ENCODE results near the gene SLC25A15. TPM values are rescaled to one million over a fixed set of nuclear protein-coding genes. Genes with fewer than 3 reads are reported as not detected.

SLC25A15 gene
- total RNA-seq = 10 to 100 TPM; 35.7 to 42.1 TPM
- polyA plus RNA-seq (ENCODE audit: insufficient read depth, low read depth, low replicate concordance) = 22.1 TPM
- long read RNA-seq, donor 1, partial matches to known transcripts = 0 of 3 reads
- long read RNA-seq, donor 1, other reads (novel, unspliced or antisense) = 0 of 3 reads
- long read RNA-seq, donor 2, partial matches to known transcripts = 0 of 1 reads
- long read RNA-seq, donor 2, other reads (novel, unspliced or antisense) = 0 of 1 reads

GRCh38 chr13:40789275-40790153, at the start of gene SLC25A15:
Gene SLC25A15 (plus strand): TSS chr13:40789611. CDS start chr13:40793227, 3,616 bp downstream.
- TF ChIP-seq POLR2A (IDR thresholded peaks at IDR 0.05) (no peak), CTCF (IDR thresholded peaks at IDR 0.05) (no peak)
- no peaks in the 10 kb centered on the region for H3K27me3 ChIP-seq
- DNase-seq = peak; percentile 78
- H3K4me1 ChIP-seq = no peaks in the 10 kb centered on the region
- WGBS, 2 donors = 0 to 1% methylated on average over 13 to 42 of the region's 101 CpGs
- H3K9me3 ChIP-seq = no peaks in the 10 kb centered on the region
- peak within 1 kb of the TSS; percentile 48 to 86 for H3K27ac ChIP-seq
- peak within 1 kb of the TSS; percentile 59 to 85 for H3K4me3 ChIP-seq
- intact Hi-C loops (cut with DNase I; ENCODE audit: low total_unique reads) = no loop called here
- H3K36me3 ChIP-seq (ENCODE audit: low read depth, missing control alignments) = no peaks in the 10 kb centered on the region

- Histone ChIP-seq H3K36me3 (ENCODE audit: low read depth, missing control alignments) (no peaks in the 10 kb centered on the region), H3K4me3 (no peak overlapping the region), H3K27ac (no peak overlapping the region), H3K9me3 (no peaks in the 10 kb centered on the region), H3K4me1 (no peaks in the 10 kb centered on the region), H3K27me3 (no peaks in the 10 kb centered on the region)
- TF ChIP-seq POLR2A (IDR thresholded peaks at IDR 0.05) = no peak
- TF ChIP-seq CTCF (IDR thresholded peaks at IDR 0.05) = no peak
- 87 to 91% methylated on average over 1 of the region's 1 CpG for WGBS, 2 donors
- intact Hi-C loops (cut with DNase I; ENCODE audit: low total_unique reads) = no loop called here
- DNase-seq = no peak
Observed at GRCh38 chr13:40749327-40749726, 40.1 kb upstream of the SLC25A15 start.

- no peak for DNase-seq
- WGBS, 2 donors = 89 to 92% methylated on average over 7 of the region's 7 CpGs
- Histone ChIP-seq H3K4me1 (no peaks in the 10 kb centered on the region), H3K9me3 (no peaks in the 10 kb centered on the region), H3K27me3 (no peaks in the 10 kb centered on the region), H3K27ac (no peak overlapping the region), H3K4me3 (no peak overlapping the region), H3K36me3 (ENCODE audit: low read depth, missing control alignments) (no peaks in the 10 kb centered on the region)
- TF ChIP-seq CTCF (IDR thresholded peaks at IDR 0.05) = no peak
- no peak for TF ChIP-seq POLR2A (IDR thresholded peaks at IDR 0.05)
- intact Hi-C loops (cut with DNase I; ENCODE audit: low total_unique reads) = no loop called here
Observed at GRCh38 chr13:40755082-40755700, 34.2 kb upstream of the SLC25A15 start.

- no peaks in the 10 kb centered on the region for H3K36me3 ChIP-seq (ENCODE audit: low read depth, missing control alignments)
- no peaks in the 10 kb centered on the region for H3K27me3 ChIP-seq
- no peak overlapping the region for H3K4me3 ChIP-seq
- TF ChIP-seq POLR2A (IDR thresholded peaks at IDR 0.05) (no peak), CTCF (IDR thresholded peaks at IDR 0.05) (no peak)
- no peaks in the 10 kb centered on the region for H3K4me1 ChIP-seq
- intact Hi-C loops (cut with DNase I; ENCODE audit: low total_unique reads) = no loop called here
- DNase-seq = no peak
- 54 to 61% methylated on average over 1 of the region's 1 CpG for WGBS, 2 donors
- no peaks in the 10 kb centered on the region for H3K9me3 ChIP-seq
- H3K27ac ChIP-seq = no peak overlapping the region
Observed at GRCh38 chr13:40756042-40756441, 33.4 kb upstream of the SLC25A15 start.

Measured in testis (tissue), 5 donors.